SK-N-SH (cell line): ENCODE data around the gene OS9.

Source experiments
- SIN3A ChIP-seq: IDR thresholded peaks from 2 replicates; pipeline ENCODE4 v1.6.1; 2012; ENCODE audit warnings: low read depth, mild to moderate bottlenecking, low read length, moderate library complexity, borderline replicate concordance
- TF ChIP-seq, protein P1 (sequence below): IDR thresholded peaks from 2 replicates; pipeline ENCODE4 v1.6.1; 2012; ENCODE audit warnings: mild to moderate bottlenecking, low read depth, low read length, moderate library complexity

DNA sequence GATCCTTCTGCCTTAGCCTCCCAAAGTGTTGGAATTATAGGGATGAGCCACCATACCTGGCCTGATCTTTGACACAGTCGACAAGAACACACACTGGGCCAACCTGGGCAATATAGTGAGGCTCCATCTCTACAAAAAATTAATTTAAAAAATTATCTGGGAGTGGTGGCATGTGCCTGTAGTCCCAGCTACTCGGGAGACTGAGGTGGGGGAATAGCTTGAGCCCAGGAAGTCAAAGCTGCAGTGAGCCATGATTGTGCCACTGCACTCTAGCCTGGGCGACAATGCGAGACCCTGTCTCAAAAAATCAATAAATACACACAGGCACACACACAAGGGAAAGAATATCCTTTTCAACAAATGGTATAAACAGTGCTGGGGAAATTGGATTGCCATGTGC, 6.1 kb upstream of the OS9 start:
- no peak for TF ChIP-seq SIN3A
- TF ChIP-seq, protein P1, sequence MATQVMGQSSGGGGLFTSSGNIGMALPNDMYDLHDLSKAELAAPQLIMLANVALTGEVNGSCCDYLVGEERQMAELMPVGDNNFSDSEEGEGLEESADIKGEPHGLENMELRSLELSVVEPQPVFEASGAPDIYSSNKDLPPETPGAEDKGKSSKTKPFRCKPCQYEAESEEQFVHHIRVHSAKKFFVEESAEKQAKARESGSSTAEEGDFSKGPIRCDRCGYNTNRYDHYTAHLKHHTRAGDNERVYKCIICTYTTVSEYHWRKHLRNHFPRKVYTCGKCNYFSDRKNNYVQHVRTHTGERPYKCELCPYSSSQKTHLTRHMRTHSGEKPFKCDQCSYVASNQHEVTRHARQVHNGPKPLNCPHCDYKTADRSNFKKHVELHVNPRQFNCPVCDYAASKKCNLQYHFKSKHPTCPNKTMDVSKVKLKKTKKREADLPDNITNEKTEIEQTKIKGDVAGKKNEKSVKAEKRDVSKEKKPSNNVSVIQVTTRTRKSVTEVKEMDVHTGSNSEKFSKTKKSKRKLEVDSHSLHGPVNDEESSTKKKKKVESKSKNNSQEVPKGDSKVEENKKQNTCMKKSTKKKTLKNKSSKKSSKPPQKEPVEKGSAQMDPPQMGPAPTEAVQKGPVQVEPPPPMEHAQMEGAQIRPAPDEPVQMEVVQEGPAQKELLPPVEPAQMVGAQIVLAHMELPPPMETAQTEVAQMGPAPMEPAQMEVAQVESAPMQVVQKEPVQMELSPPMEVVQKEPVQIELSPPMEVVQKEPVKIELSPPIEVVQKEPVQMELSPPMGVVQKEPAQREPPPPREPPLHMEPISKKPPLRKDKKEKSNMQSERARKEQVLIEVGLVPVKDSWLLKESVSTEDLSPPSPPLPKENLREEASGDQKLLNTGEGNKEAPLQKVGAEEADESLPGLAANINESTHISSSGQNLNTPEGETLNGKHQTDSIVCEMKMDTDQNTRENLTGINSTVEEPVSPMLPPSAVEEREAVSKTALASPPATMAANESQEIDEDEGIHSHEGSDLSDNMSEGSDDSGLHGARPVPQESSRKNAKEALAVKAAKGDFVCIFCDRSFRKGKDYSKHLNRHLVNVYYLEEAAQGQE: no peak
